ENCODE results near the gene MRPL10.

DNA sequence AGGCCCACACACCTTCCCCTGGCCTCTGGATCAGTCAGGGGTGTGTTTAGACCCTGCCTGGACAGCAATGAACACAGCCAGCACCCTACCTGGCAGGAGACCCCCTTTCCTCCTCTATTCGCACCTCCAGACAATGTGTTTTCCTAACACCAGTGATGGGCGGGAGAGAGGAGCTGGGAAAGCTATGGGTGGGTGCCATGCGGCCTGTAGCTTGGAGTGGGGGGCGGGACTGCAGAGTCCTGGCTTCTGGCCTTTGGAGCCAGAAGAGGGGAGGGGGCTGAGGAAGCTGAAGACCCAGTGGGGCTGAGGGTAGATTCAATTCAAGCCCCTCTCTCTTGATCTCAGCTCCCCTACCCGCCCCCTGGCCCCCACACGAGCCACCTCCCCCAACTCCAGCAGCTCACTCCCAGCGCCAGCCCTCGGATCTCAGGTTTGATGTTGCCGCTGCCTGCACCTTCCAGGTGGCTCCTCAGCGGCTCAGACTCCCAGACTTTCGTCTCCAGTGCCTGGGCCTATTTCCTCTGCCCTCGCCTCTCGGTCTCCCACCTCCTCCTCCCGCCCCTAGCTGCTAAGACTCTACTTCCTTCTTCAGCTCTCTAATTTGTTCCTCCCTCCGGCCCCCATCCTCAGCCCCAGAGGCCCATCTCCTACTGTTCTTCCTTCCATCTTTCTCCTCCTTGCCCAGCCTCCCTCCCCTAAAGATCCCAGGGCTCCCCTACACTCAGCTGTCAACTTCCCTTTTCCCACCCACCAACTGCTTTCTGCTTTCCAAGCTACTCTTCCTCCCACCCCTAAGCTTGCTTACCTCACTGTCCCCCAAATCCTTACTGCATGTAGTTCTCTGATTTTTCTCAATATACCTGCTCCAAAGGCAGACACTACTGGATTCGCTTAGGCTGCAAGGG is 26.5 kb upstream of the MRPL10 start:
- TF ChIP-seq, protein P1, sequence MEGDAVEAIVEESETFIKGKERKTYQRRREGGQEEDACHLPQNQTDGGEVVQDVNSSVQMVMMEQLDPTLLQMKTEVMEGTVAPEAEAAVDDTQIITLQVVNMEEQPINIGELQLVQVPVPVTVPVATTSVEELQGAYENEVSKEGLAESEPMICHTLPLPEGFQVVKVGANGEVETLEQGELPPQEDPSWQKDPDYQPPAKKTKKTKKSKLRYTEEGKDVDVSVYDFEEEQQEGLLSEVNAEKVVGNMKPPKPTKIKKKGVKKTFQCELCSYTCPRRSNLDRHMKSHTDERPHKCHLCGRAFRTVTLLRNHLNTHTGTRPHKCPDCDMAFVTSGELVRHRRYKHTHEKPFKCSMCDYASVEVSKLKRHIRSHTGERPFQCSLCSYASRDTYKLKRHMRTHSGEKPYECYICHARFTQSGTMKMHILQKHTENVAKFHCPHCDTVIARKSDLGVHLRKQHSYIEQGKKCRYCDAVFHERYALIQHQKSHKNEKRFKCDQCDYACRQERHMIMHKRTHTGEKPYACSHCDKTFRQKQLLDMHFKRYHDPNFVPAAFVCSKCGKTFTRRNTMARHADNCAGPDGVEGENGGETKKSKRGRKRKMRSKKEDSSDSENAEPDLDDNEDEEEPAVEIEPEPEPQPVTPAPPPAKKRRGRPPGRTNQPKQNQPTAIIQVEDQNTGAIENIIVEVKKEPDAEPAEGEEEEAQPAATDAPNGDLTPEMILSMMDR (IDR thresholded peaks at IDR 0.05): no peak
- no peak for TF ChIP-seq POLR2A (IDR thresholded peaks at IDR 0.05)
